ENCODE results near the gene PTPRJ. TPM values are rescaled to one million over a fixed set of nuclear protein-coding genes. Genes with fewer than 3 reads are reported as not detected.

PTPRJ gene
- total and polyA plus RNA-seq, 7 donors: 2.4 to 23.3 (median 10.2) TPM

DNA sequence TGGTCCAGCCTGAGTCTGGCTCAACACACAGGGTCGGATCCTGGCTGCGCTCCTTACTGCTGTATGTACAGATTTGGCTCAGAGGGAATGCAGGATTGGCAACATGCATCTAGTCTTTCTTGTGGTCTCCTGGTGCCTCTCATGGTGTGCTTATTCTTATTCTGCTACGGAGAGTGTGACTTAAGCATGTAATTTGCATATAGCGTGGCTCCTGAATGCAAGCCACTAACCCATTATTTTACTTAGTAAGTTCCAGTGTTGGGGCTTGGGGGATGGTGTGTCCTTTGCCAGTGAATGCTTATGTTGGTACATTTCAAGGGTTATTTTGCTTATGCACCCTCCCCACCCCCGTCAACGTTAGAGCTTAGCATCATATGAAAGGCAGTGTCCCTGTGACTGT lies 51.2 kb downstream of the PTPRJ start:
- 76 to 91% methylated on average over 6 of the region's 6 CpGs for WGBS, 2 donors

DNA sequence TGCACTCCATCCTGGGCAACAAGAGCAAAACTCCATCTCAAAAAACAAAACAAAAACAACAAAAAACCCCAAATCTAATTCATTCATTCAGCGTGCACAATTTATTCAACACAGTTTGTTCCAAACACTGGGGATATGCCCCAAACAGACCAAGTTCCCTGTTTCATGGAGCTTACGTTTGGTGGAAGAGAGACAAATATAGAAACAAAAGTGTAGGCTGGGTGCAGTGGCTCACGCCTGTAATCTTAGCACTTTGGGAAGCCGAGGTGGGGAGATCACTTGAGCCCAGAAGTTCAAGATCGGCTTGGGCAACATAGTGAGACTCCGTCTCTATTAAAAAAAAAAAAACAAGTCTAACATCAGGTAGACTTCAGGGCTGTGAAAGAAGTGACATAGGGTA lies 52.4 kb downstream of the PTPRJ start:
- DNase-seq: no peak
- H3K36me3 ChIP-seq: no peaks in the 10 kb centered on the region
- no peak overlapping the region for H3K4me3 ChIP-seq
- TF ChIP-seq EP300 (IDR thresholded peaks at IDR 0.05) (no peak), POLR2A (IDR thresholded peaks at IDR 0.05) (no peak), POLR2AphosphoS5 (IDR thresholded peaks at IDR 0.05) (no peak)
- TF ChIP-seq, protein P1, sequence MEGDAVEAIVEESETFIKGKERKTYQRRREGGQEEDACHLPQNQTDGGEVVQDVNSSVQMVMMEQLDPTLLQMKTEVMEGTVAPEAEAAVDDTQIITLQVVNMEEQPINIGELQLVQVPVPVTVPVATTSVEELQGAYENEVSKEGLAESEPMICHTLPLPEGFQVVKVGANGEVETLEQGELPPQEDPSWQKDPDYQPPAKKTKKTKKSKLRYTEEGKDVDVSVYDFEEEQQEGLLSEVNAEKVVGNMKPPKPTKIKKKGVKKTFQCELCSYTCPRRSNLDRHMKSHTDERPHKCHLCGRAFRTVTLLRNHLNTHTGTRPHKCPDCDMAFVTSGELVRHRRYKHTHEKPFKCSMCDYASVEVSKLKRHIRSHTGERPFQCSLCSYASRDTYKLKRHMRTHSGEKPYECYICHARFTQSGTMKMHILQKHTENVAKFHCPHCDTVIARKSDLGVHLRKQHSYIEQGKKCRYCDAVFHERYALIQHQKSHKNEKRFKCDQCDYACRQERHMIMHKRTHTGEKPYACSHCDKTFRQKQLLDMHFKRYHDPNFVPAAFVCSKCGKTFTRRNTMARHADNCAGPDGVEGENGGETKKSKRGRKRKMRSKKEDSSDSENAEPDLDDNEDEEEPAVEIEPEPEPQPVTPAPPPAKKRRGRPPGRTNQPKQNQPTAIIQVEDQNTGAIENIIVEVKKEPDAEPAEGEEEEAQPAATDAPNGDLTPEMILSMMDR (IDR thresholded peaks at IDR 0.05): no peak
- H3K4me1 ChIP-seq: peaks cover 0 to 50% (median 37%) of the 10 kb centered on the region in 4 donors
- no peaks in the 10 kb centered on the region for H3K9me3 ChIP-seq
- H3K27me3 ChIP-seq: no peaks in the 10 kb centered on the region
- WGBS, 2 donors: 85 to 94% methylated on average over 6 of the region's 6 CpGs
- peak overlapping the region in 3 of 4 donors; percentile 11 to 38 (median 22) for H3K27ac ChIP-seq
- intact Hi-C loops (cut with DNase I): no loop called here

More for the DNA sequence above, 51.2 kb downstream of the PTPRJ start:
- no peak for TF ChIP-seq EP300 (IDR thresholded peaks at IDR 0.05)
- TF ChIP-seq POLR2AphosphoS5 (IDR thresholded peaks at IDR 0.05): no peak
- TF ChIP-seq POLR2A (IDR thresholded peaks at IDR 0.05): no peak
- TF ChIP-seq, protein P1 (IDR thresholded peaks at IDR 0.05): no peak
- Histone ChIP-seq H3K36me3 (no peaks in the 10 kb centered on the region), H3K9me3 (no peaks in the 10 kb centered on the region), H3K4me1 (peaks cover 0 to 50% (median 36%) of the 10 kb centered on the region in 4 donors), H3K27me3 (no peaks in the 10 kb centered on the region), H3K27ac (no peak overlapping the region), H3K4me3 (no peak overlapping the region)
- intact Hi-C loops (cut with DNase I): no loop called here
- DNase-seq: no peak

DNA sequence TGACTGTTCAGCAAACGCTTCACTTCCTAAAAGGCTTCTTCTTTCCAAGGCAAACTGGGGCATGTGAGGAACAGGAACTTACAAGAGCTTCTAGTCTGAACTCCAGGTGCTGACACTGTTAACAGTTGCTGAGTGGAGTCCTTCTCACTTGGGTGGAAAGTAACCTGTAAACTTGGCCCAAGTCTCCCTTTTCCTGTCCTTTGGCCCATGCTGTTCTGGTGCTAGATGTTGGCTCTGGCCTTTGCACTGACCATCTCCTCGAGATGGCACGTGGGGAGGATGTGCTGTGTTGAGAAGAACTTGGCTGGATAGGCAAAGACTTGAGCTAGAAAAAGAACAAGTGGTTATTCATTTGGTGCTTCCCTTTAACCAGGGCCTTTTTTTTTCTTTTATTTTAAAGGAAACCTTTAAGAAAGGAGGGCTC lies 53.6 kb downstream of the PTPRJ start:
- peaks cover 0 to 48% (median 35%) of the 10 kb centered on the region in 4 donors for H3K4me1 ChIP-seq
- TF ChIP-seq EP300 (IDR thresholded peaks at IDR 0.05): no peak
- TF ChIP-seq, protein P1 (IDR thresholded peaks at IDR 0.05): no peak
- TF ChIP-seq POLR2A (IDR thresholded peaks at IDR 0.05): no peak
- no peak for TF ChIP-seq POLR2AphosphoS5 (IDR thresholded peaks at IDR 0.05)
- no peaks in the 10 kb centered on the region for H3K27me3 ChIP-seq
- intact Hi-C loops (cut with DNase I): no loop called here
- no peaks in the 10 kb centered on the region for H3K9me3 ChIP-seq
- no peaks in the 10 kb centered on the region for H3K36me3 ChIP-seq
- 64 to 87% methylated on average over 3 of the region's 3 CpGs for WGBS, 2 donors
- peak overlapping the region; percentile 36 to 65 (median 53) for H3K27ac ChIP-seq
- no peak overlapping the region for H3K4me3 ChIP-seq
- DNase-seq: no peak

DNA sequence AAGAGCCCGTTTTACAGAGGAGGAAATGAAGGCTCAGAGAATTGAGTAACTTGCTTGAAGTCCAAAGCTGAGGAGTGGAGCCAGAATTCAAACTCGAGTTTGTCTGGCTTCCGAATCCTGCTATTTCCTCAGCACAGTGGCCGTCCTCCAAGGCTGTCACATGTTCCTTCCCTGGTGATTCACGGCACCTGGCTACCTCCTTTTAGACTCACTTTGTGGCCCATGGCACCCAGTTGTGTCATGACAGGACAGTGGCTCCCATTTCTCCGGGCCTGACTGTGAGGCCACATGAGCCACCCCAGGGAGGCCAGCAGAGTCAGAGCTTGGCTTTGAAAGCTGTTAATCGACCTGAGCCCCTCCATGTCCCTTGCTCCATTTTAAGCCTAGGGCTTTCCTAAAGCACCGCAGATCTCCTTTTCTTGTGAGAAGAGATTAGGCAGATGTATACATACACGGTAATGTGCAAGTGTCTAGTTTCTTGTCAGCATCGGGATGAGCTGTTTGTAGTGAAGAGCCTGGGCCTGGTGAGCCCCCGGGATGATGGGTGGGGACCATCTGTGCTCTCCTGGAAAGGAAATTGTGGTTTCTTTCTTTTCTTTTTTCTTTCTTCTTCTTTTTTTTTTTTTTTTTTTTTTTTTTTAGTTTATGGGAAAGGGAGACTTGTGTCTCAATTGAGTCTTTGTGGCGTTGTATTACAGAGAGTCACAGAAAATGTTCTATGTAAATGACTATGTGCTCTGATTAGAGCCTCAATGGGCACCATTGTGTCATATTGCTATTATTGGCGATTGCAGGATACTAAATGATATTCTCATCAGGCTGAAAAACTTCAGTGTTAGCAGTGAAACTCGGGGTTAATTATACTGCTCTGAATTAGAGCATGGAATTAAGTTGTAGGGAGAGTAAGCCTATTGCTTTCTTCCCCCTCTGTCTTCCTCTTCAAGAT lies 54.8 kb downstream of the PTPRJ start:
- peak; percentile 93 for DNase-seq
- H3K36me3 ChIP-seq: no peaks in the 10 kb centered on the region
- H3K27me3 ChIP-seq: no peaks in the 10 kb centered on the region
- no peak for TF ChIP-seq POLR2A (IDR thresholded peaks at IDR 0.05)
- peak in 3 of 4 donors; percentile 24 to 66 (median 38) for TF ChIP-seq POLR2AphosphoS5 (IDR thresholded peaks at IDR 0.05)
- TF ChIP-seq, protein P1 (IDR thresholded peaks at IDR 0.05): no peak
- TF ChIP-seq EP300 (IDR thresholded peaks at IDR 0.05): no peak
- H3K27ac ChIP-seq: peak overlapping the region; percentile 39 to 65 (median 53)
- no peak overlapping the region for H3K4me3 ChIP-seq
- 76 to 90% methylated on average over 14 of the region's 14 CpGs for WGBS, 2 donors
- H3K4me1 ChIP-seq: peaks cover 0 to 38% (median 28%) of the 10 kb centered on the region in 4 donors
- H3K9me3 ChIP-seq: no peaks in the 10 kb centered on the region
- intact Hi-C loops (cut with DNase I): no loop called here

Measured in sigmoid colon (tissue), 7 donors.